Endodermal cell (in vitro differentiated cells): Measurements from ENCODE around the gene TRMT10B. TPM values are rescaled to one million over a fixed set of nuclear protein-coding genes. Genes with fewer than 3 reads are reported as not detected.

Experiments used
- DNase-seq: peaks from one replicate; pipeline ENCODE4 v3.0.0-alpha.2; 2017
- H3K27ac ChIP-seq: 2 replicates; pipeline ENCODE4 v1.5.1; 2013; ENCODE audit warnings: mild to moderate bottlenecking, low read depth, low read length, moderate library complexity
- H3K27me3 ChIP-seq: 2 replicates; pipeline ENCODE4 v1.6.1; 2013; ENCODE audit warnings: mild to moderate bottlenecking, low read length, moderate library complexity; ENCODE audit not compliant: insufficient read depth, control insufficient read depth, poor library complexity, severe bottlenecking
- H3K36me3 ChIP-seq: 2 replicates; pipeline ENCODE4 v1.7.0; 2013; ENCODE audit warnings: mild to moderate bottlenecking, low read length, moderate library complexity; ENCODE audit not compliant: control insufficient read depth, insufficient read depth
- H3K4me1 ChIP-seq: one replicate; pipeline ENCODE4 v1.7.0; 2013; ENCODE audit warnings: low read length; ENCODE audit not compliant: control insufficient read depth, insufficient read depth
- H3K4me3 ChIP-seq: 2 replicates; pipeline ENCODE4 v1.5.1; 2013; ENCODE audit warnings: mild to moderate bottlenecking, low read length, moderate library complexity
- H3K9ac ChIP-seq: 2 replicates; pipeline ENCODE4 v1.6.1; 2013; ENCODE audit warnings: mild to moderate bottlenecking, low read length, moderate library complexity; ENCODE audit not compliant: poor library complexity, severe bottlenecking; ENCODE audit errors: extremely low read depth
- H3K9me3 ChIP-seq: 2 replicates; pipeline ENCODE4 v1.6.1; 2013; ENCODE audit warnings: mild to moderate bottlenecking, low read length, moderate library complexity; ENCODE audit not compliant: control insufficient read depth
- H3K27ac Mint-ChIP-seq: 2 replicates; pipeline ENCODE4 v1.8.0; 2020; ENCODE audit warnings: mixed read lengths
- H3K27me3 Mint-ChIP-seq: 2 replicates; pipeline ENCODE4 v1.8.0; 2021; ENCODE audit warnings: mild to moderate bottlenecking, mixed read lengths; ENCODE audit not compliant: insufficient read depth
- H3K36me3 Mint-ChIP-seq: 2 replicates; pipeline ENCODE4 v1.8.0; 2020; ENCODE audit warnings: low read depth, mixed read lengths
- H3K4me1 Mint-ChIP-seq: 2 replicates; pipeline ENCODE4 v1.8.0; 2020; ENCODE audit warnings: mixed read lengths
- H3K4me3 Mint-ChIP-seq: 2 replicates; pipeline ENCODE4 v1.8.0; 2020; ENCODE audit warnings: mild to moderate bottlenecking, moderate library complexity, mixed read lengths
- H3K9me3 Mint-ChIP-seq: 2 replicates; pipeline ENCODE4 v1.8.0; 2020; ENCODE audit warnings: mild to moderate bottlenecking, mixed read lengths
- CTCF ChIP-seq: fragments of 200-600 bp; sonication (generic); conservative IDR thresholded peaks from 2 replicates; pipeline ENCODE4 v1.5.0; 2021; ENCODE audit warnings: antibody characterized with exemption, mild to moderate bottlenecking
- WGBS, 2 experiments: methylation state at CpG; one replicate each; pipeline versions ENCODE4 v1.1.5 to v1.1.7; 2013; ENCODE audit warnings: missing lambda C conversion rate in 2 of 2, mixed read lengths in 1 of 2; ENCODE audit not compliant: insufficient coverage in 1 of 2, insufficient read length in 1 of 2; 5-methylcytosine and 5-hydroxymethylcytosine counted together
- total RNA-seq, 2 donors: library from RNA; stranded (reverse); fragmentation: NEBNext Ultra II Directional in 1 of 2; extraction: Animal tissue kit (Norgen Biotek cat#: 25700) in 1 of 2; gene quantifications; 2 replicates in 1 of 2; 3 replicates in 1 of 2; pipeline ENCODE4 v1.2.1, GENCODE V29; 2021

The TRMT10B gene
- total RNA-seq, 2 donors from 2014 or later = 9.3 to 11.6 TPM

DNA sequence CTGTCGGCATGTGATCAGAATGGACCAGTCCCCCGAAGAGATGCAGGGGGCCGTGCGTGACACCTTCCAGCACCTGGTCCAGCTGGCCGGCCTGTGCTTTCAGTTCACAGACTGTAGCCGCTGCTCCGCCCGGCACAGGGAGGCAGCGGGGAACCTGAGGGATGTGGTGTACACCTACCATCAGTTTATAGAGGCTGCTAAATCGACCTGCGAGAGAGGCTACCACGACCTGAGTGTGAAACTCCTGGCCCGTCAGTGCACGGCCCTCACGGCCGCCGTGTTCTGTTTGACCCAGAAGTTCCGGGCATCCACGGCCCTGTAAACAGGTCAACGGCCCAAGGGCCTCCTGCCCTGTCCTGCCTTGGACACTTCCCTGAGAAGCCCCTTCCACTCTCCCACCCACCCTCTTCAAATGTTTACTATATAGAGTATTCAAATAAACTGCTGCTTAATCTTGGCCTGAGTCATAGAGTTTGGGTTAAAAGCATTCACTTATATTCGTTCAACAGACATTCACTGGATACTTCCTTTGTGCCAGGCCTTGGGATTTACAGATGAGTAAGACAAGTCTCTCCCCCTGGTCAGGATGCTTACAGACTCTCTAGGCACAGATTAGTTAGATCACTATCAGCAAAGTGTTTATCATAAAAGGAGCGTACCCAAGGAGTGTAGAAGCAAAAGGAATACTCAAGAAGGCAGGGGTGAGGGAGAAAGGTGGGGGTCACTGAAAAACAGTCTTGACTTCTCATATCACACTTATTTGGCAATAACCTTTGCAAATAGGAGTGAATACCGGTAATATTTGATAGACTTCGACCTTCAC is 6.9 kb upstream of the TRMT10B start:
- DNase-seq = no peak
- peaks cover 3% of the 10 kb centered on the region for H3K27me3 Mint-ChIP-seq

DNA sequence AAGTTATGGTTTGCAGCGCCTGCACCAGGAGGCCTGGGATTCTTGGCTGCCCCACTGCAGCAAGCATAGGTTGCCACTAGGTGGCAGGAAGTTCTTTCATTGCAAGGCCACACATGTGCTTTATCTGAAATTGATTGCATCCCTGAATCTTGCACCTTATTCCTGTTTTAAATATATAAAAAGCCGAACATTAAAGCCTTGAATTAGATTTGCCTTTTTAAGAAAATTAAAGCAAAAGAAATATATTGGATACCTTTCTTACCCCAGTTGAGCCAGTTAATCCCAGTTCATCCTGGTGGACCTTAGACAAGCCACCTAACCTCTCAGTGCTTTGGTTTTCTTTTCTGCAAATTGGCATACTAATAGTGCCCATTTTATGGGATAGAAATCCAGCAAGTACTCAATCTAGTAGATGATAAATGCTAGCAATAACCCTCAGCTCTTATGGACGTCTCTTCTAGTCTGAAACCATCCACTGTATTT is 6.3 kb upstream of the TRMT10B start:
- TF ChIP-seq CTCF = peak; percentile 92
- peaks cover 35% of the 10 kb centered on the region for H3K4me1 Mint-ChIP-seq

More for the DNA sequence above, 6.9 kb upstream of the TRMT10B start:
- H3K27ac Mint-ChIP-seq = no peak overlapping the region
- TF ChIP-seq CTCF = no peak
- no peaks in the 10 kb centered on the region for H3K9me3 Mint-ChIP-seq
- WGBS, 2 experiments = 74 to 87% methylated on average over 10 to 24 of the region's 24 CpGs
- no peak overlapping the region for H3K4me3 Mint-ChIP-seq
- H3K9me3 ChIP-seq = no peaks in the 10 kb centered on the region
- peaks cover 5% of the 10 kb centered on the region for H3K4me1 ChIP-seq
- H3K4me3 ChIP-seq = no peak overlapping the region
- no peaks in the 10 kb centered on the region for H3K36me3 ChIP-seq
- no peaks in the 10 kb centered on the region for H3K36me3 Mint-ChIP-seq
- no peak overlapping the region for H3K9ac ChIP-seq
- no peaks in the 10 kb centered on the region for H3K27me3 ChIP-seq
- no peak overlapping the region for H3K27ac ChIP-seq
- peaks cover 36% of the 10 kb centered on the region for H3K4me1 Mint-ChIP-seq

DNA sequence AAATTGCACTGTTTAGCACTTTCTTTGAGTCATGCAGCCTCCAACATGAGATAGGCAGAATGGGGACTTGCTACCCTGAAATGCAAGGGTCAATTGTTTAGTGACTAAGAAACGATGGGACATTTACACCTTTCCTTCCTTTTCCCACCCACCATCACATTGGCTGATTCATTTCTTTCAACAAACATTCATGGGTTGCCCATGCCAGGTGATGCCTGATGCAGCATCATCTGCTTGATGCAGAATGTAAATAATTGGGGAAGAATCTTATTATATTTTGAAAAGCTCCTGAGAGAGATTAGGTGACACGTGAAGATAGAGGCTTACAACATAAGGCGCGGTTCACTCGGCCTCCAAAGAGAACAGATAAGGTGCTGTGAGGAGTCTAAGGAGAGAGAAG is 4.5 kb upstream of the TRMT10B start:
- Histone ChIP-seq H3K27ac (no peak overlapping the region), H3K27me3 (no peaks in the 10 kb centered on the region), H3K9ac (no peak overlapping the region), H3K4me1 (peaks cover 5% of the 10 kb centered on the region), H3K9me3 (peaks cover 7% of the 10 kb centered on the region), H3K4me3 (no peak overlapping the region), H3K36me3 (no peaks in the 10 kb centered on the region)
- WGBS, 2 experiments = 51 to 54% methylated on average over 4 to 5 of the region's 5 CpGs
- TF ChIP-seq CTCF = no peak
- H3K27ac Mint-ChIP-seq = no peak overlapping the region
- DNase-seq = peak; percentile 59
- H3K36me3 Mint-ChIP-seq = no peaks in the 10 kb centered on the region
- H3K9me3 Mint-ChIP-seq = peaks cover 9% of the 10 kb centered on the region
- H3K4me3 Mint-ChIP-seq = no peak overlapping the region
- peaks cover 37% of the 10 kb centered on the region for H3K4me1 Mint-ChIP-seq
- H3K27me3 Mint-ChIP-seq = peaks cover 3% of the 10 kb centered on the region

More for the DNA sequence above, 6.3 kb upstream of the TRMT10B start:
- no peak overlapping the region for H3K9ac ChIP-seq
- no peaks in the 10 kb centered on the region for H3K36me3 ChIP-seq
- H3K4me1 ChIP-seq = peaks cover 5% of the 10 kb centered on the region
- H3K9me3 ChIP-seq = no peaks in the 10 kb centered on the region
- H3K4me3 Mint-ChIP-seq = no peak overlapping the region
- no peak overlapping the region for H3K27ac Mint-ChIP-seq
- H3K27ac ChIP-seq = no peak overlapping the region
- DNase-seq = peak; percentile 88
- peaks cover 3% of the 10 kb centered on the region for H3K27me3 Mint-ChIP-seq
- no peak overlapping the region for H3K4me3 ChIP-seq
- WGBS, 2 experiments = 34 to 70% methylated on average over 2 to 3 of the region's 3 CpGs
- no peaks in the 10 kb centered on the region for H3K27me3 ChIP-seq
- H3K36me3 Mint-ChIP-seq = no peaks in the 10 kb centered on the region
- H3K9me3 Mint-ChIP-seq = peaks cover under 1% of the 10 kb centered on the region
